Activated naive CD4-positive, alpha-beta T cell (primary cell): Measurements from ENCODE around the gene BANP.
"Not testable (repeated sequence)": the region's sequence is repeated elsewhere in the genome, so short reads cannot be mapped to it uniquely, and the experiment has no call there.

ENCODE experiments used
- DNase-seq, 4 experiments: peaks; one replicate each; lab custom pipeline; 2025; lab: John Stamatoyannopoulos, UW

The BANP gene

GRCh38 chr16:87996962-87997880, 46.0 kb downstream of the BANP start:
- no peak for DNase-seq

- DNase-seq: not testable (repeated sequence)
Observed at GRCh38 chr16:87998184-87998793, 47.1 kb downstream of the BANP start.

GRCh38 chr16:87998992-87999391, 47.8 kb downstream of the BANP start:
- DNase-seq: not testable (repeated sequence)

GRCh38 chr16:88002211-88002610, 51.0 kb downstream of the BANP start:
- DNase-seq: no peak

- DNase-seq: no peak
Observed at GRCh38 chr16:88002749-88003148, 51.5 kb downstream of the BANP start.

- DNase-seq: no peak
Observed at GRCh38 chr16:88003316-88003715, 52.1 kb downstream of the BANP start.

- no peak for DNase-seq
Observed at GRCh38 chr16:88003736-88004135, 52.5 kb downstream of the BANP start.

GRCh38 chr16:88004391-88004790, 53.2 kb downstream of the BANP start:
- no peak for DNase-seq

GRCh38 chr16:88005181-88005581, 53.9 kb downstream of the BANP start:
- DNase-seq: no peak

- DNase-seq: no peak
Observed at GRCh38 chr16:88005968-88006367, 54.7 kb downstream of the BANP start.

GRCh38 chr16:88007321-88007731, 56.1 kb downstream of the BANP start:
- no peak for DNase-seq

- no peak for DNase-seq
Observed at GRCh38 chr16:88008840-88009239, 57.6 kb downstream of the BANP start.

- no peak for DNase-seq
Observed at GRCh38 chr16:88009563-88010342, 58.5 kb downstream of the BANP start.

GRCh38 chr16:88010343-88010967, 59.2 kb downstream of the BANP start:
- DNase-seq: no peak

GRCh38 chr16:88010968-88011483, 59.8 kb downstream of the BANP start:
- DNase-seq: no peak

- no peak for DNase-seq
Observed at GRCh38 chr16:88012360-88012759, 61.1 kb downstream of the BANP start.

- DNase-seq: no peak
Observed at GRCh38 chr16:88013091-88013609, 61.9 kb downstream of the BANP start.

- DNase-seq: no peak
Observed at GRCh38 chr16:88013766-88014251, 62.6 kb downstream of the BANP start.

- no peak for DNase-seq
Observed at GRCh38 chr16:88014252-88014781, 63.1 kb downstream of the BANP start.

- no peak for DNase-seq
Observed at GRCh38 chr16:88014954-88015805, 63.9 kb downstream of the BANP start.
